AG04449 (cell line): ENCODE data around the gene ARMC5.

Experiments used
- CTCF ChIA-PET: fragments of 350-600 bp; formaldehyde crosslinking; extraction: SDS; loops from one replicate; lab custom pipeline; 2021; ENCODE audit warnings: antibody characterized with exemption; lab: Yijun Ruan, JAX
- POLR2A ChIA-PET: fragments of 400-600, 350-600 bp; formaldehyde crosslinking; extraction: SDS; loops from one replicate; lab custom pipeline; 2020; ENCODE audit warnings: antibody characterized with exemption, inconsistent platforms; lab: Yijun Ruan, JAX
- DNase-seq: peaks from one replicate; pipeline ENCODE4 v3.0.0-alpha.2; 2010; ENCODE audit warnings: low read depth, low spot score
- H3K4me3 ChIP-seq: 2 replicates; pipeline ENCODE4 v1.5.1; 2011; ENCODE audit warnings: low read depth, mild to moderate bottlenecking, control low read depth, low read length
- TF ChIP-seq, protein P1 (sequence below): IDR thresholded peaks from one replicate; pipeline ENCODE4 v1.5.1; 2011; ENCODE audit warnings: mild to moderate bottlenecking, moderate library complexity, low read length, control low read depth, inconsistent platforms; ENCODE audit not compliant: insufficient read depth; ENCODE audit errors: missing control alignments

Gene ARMC5

DNA sequence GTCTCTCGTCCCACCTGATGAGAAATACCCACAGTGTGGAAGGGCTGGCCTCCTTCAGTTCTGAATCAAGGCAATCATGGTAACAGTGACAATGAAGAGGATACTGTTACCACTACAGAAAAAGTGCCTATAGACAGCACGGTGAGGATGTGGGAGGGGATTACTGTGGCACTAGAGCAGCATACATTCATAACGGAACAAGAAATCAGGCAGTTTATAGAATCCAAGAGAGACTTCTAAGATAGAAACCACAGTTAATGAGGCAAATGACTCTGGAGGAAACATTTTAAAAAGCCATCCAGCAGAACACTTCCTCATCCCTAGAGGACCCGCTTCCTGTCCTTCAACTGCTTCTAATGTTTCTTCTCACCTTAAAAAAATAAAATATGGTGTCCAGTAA, 46.2 kb downstream of the ARMC5 start:
- no peak for DNase-seq
- H3K4me3 ChIP-seq = no peak overlapping the region
- TF ChIP-seq, protein P1, sequence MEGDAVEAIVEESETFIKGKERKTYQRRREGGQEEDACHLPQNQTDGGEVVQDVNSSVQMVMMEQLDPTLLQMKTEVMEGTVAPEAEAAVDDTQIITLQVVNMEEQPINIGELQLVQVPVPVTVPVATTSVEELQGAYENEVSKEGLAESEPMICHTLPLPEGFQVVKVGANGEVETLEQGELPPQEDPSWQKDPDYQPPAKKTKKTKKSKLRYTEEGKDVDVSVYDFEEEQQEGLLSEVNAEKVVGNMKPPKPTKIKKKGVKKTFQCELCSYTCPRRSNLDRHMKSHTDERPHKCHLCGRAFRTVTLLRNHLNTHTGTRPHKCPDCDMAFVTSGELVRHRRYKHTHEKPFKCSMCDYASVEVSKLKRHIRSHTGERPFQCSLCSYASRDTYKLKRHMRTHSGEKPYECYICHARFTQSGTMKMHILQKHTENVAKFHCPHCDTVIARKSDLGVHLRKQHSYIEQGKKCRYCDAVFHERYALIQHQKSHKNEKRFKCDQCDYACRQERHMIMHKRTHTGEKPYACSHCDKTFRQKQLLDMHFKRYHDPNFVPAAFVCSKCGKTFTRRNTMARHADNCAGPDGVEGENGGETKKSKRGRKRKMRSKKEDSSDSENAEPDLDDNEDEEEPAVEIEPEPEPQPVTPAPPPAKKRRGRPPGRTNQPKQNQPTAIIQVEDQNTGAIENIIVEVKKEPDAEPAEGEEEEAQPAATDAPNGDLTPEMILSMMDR = no peak
- ChIA-PET POLR2A (no interaction called here), CTCF (no interaction called here)

DNA sequence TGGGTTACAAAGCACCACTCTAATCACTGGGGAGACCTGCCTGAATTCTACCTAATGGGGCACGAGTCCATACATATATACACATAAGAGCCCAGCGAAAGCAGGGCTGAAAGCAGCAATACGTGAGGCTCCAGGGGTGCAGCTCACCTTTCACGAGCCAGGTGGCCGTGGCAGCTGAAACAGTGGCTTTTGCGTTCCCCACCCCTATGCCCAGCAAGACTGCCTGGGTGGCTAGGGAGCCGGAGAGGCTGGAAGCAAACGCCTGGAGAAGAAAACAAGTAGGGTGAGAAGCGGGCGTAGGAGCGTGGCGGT, 48.3 kb downstream of the ARMC5 start:
- POLR2A ChIA-PET = interaction anchor here (1.0 to 2.0 kb wide), 7 partner anchors 9 to 65 kb away, joined by 3 to 8 read pairs (median 5); partner anchors contain the start of genes ARMC5 and ZNF843
- peak overlapping the region; percentile 96 for H3K4me3 ChIP-seq
- DNase-seq = no peak
- CTCF ChIA-PET = interaction anchor here (1.3 to 1.9 kb wide), 5 partner anchors 17 to 189 kb away, joined by 3 to 7 read pairs (median 4); partner anchors contain the start of genes ARMC5 and ZNF843
- TF ChIP-seq, protein P1 = no peak

DNA sequence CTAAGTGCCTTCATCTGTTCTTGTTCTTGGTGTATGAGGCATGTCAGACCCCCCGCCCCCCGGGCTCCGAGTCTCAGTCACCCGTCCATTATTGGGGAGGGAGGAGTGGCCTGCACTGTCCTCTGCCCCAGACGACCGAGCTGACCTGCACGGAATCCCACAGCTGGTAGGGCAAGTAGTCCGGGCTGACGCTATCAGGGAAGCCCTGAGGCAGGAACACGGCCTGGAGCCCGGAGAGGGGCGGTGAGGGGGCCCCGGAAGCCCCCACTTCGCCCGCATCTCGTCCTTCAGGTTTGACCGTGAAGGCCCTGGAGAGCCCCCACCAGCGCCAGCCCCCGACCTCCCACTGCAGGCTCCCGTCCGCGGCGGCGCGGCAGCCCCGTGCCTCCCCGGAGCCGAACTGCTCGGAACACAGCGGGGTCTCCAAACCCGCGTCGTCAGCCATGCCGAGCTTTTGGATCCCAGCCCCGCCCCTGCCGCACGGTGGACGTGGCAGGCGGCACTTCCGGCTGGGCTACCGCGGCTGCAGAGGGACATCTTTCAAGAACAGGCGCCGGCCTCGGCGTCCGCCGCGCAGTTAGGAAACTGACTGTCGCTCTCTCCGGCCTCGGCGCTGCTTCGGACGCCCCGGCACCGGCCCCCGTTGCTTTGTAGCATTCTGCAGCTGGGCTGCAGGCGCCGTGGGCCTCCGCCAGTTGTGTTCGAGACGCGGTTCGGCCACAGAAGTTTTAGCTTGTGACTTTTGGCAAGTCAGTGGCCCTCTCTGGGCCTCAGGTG, 48.8 kb downstream of the ARMC5 start, which contains the start of gene RUSF1:
TSS of gene RUSF1 (minus strand) at position 463 of the 777 bp plus-strand sequence. CDS start at position 445, 18 bp downstream.
- DNase-seq = peak; percentile 38
- TF ChIP-seq, protein P1 = no peak
- H3K4me3 ChIP-seq = peak within 1 kb of the TSS; percentile 96
- POLR2A ChIA-PET = interaction anchor here (0.7 to 2.0 kb wide), 10 partner anchors 10 to 361 kb away, joined by 3 to 8 read pairs (median 4); partner anchors contain the start of genes ARMC5, TGFB1I1 and ZNF843
- CTCF ChIA-PET = interaction anchor here (1.3 to 1.7 kb wide), 2 partner anchors 17 to 57 kb away, joined by 3 to 4 read pairs; no protein-coding TSS in a partner anchor

DNA sequence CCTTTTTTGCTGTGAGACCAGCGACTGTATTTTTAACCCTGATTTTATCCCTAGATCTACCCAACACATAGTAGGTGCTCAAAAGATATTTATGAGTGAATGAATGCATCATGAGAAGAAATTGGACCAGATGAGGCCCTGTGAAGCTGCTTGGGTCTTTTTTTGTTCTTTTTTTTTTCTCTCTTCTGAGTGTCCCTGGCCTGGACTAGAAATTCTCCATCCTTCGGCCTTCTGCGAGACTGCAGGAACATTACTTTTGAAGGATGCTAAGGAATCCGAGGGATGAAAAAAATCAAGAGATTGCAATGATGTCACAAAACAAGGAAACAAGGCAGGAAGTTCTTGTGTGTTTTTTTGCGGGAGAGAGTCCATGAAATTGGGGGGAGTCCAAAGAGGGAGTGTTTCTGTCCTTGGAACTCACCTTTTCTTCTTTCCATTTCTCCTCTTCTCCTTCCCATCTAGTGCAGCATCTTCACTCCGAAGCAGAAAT, 49.5 kb downstream of the ARMC5 start:
- peak; percentile 23 for DNase-seq
- ChIA-PET POLR2A (interaction anchor here (0.7 to 2.0 kb wide), 9 partner anchors 10 to 362 kb away, joined by 3 to 8 read pairs (median 5); partner anchors contain the start of genes ARMC5 and ZNF843), CTCF (interaction anchor here (1.3 kb wide), 1 partner anchor 18 kb away, joined by 3 read pairs; no protein-coding TSS in a partner anchor)
- TF ChIP-seq, protein P1 = no peak
- peak overlapping the region; percentile 96 for H3K4me3 ChIP-seq

DNA sequence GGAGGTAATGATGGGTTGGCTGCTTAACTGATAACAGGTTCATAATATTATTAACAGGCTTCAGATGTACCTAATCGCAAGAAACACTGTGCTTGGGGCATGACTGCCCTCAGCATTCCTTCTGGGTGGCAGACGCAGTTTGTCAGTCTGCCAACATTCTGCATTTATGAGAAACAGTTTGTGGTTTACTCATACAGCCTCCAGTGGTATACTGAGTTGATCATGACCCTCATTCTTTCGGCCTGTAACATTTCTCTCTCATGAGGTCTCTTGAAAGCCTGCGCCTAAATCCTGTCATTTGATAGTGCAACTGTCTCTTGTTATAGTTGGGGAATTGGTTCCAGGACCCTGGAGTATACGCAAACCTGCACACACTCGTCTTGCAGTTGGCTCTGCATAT, 53.8 kb downstream of the ARMC5 start:
- H3K4me3 ChIP-seq = no peak overlapping the region
- TF ChIP-seq, protein P1 = no peak
- DNase-seq = peak; percentile 80
- ChIA-PET CTCF (no interaction called here), POLR2A (no interaction called here)

DNA sequence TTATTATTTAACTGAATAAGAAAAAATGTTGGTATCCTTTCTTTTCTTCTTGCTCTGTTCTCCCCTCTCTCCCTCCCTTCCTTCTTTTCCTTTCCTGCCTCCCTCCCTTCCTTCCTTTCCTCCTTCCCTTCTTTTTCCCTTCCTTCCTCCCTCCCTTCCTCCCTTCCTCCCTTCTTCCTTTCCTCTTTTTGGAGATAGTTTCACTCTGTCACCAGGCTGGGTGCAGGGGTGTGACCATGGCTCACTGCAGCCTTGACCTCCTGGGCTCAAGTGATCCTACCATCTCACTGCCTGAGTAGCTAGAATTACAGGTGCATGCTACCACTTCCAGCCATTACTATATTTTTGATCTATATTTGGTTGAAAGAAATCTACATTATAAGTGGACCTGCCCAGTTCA, 54.6 kb downstream of the ARMC5 start:
- H3K4me3 ChIP-seq = no peak overlapping the region
- ChIA-PET POLR2A (no interaction called here), CTCF (no interaction called here)
- no peak for DNase-seq
- TF ChIP-seq, protein P1 = no peak
